Measurements from ENCODE around the gene RNF157. TPM values are rescaled to one million over a fixed set of nuclear protein-coding genes. Genes with fewer than 3 reads are reported as not detected.
A peak's percentile ranks its signal among the peaks of the same experiment; 100 is the strongest.

The RNF157 gene
- total and polyA plus RNA-seq, 2 of the 13 experiments (the other 11 are each of a cell fraction or from before 2014, with no cell fraction given): 0.44 to 1.5 TPM

DNA sequence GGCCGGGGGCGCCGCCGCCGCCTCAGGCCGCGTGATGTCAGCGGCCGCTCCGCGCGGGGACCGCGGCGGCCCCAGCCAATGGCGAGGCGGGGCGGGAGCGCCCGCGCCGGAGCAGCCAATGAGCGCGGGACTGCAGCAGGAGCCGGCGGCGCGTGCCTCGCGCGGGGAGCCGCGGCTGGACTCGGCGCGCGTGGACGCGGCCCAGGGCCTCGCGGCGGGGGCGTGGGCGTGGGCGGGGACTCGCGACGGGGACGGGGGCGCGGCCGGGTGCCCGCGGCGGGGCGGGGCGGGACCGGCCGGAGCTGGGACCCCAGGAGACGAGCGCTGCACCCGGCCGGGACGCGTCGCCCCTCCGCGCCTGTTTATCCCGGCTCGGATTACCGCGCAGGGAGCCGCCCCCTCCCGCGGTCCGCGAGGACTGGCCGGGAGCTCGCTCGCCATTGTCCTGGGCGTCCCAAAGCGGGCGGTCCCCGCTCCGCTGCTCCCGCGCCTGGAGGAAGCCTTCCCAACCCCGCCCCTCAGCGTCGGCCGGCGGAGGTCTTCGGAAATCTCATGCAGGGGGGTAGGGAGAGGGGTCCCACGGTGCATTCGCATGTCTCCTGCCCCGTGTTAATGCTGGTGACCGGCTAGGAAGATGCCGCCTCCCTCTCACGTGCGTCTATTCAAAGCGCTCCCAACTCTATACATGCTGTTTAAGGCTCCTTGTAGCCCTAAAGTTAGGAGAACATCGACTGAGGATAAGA lies at the start of gene RNF157 (continued):
- TF ChIP-seq, protein P1, sequence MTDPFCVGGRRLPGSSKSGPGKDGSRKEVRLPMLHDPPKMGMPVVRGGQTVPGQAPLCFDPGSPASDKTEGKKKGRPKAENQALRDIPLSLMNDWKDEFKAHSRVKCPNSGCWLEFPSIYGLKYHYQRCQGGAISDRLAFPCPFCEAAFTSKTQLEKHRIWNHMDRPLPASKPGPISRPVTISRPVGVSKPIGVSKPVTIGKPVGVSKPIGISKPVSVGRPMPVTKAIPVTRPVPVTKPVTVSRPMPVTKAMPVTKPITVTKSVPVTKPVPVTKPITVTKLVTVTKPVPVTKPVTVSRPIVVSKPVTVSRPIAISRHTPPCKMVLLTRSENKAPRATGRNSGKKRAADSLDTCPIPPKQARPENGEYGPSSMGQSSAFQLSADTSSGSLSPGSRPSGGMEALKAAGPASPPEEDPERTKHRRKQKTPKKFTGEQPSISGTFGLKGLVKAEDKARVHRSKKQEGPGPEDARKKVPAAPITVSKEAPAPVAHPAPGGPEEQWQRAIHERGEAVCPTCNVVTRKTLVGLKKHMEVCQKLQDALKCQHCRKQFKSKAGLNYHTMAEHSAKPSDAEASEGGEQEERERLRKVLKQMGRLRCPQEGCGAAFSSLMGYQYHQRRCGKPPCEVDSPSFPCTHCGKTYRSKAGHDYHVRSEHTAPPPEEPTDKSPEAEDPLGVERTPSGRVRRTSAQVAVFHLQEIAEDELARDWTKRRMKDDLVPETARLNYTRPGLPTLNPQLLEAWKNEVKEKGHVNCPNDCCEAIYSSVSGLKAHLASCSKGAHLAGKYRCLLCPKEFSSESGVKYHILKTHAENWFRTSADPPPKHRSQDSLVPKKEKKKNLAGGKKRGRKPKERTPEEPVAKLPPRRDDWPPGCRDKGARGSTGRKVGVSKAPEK (CRISPR knock-in tag; IDR thresholded peaks at IDR 0.05; ENCODE audit: borderline replicate concordance): no peak
- TF ChIP-seq MBD4 (IDR thresholded peaks at IDR 0.05; ENCODE audit: borderline replicate concordance, low read length): no peak
- no peak for TF ChIP-seq ZFP37 (CRISPR knock-in tag; IDR thresholded peaks at IDR 0.05; ENCODE audit: borderline replicate concordance)
- peak; percentile 74 for TF ChIP-seq SIX4 (CRISPR knock-in tag; IDR thresholded peaks at IDR 0.05)
- no peak; the same call in 1 of the 2 replicates for TF ChIP-seq ZFP90 (CRISPR knock-in tag; IDR thresholded peaks at IDR 0.05; ENCODE audit: borderline replicate concordance)
- TF ChIP-seq ZEB1 (IDR thresholded peaks at IDR 0.05; ENCODE audit: insufficient replicate concordance, low read depth): no peak
- no peak; the same call in none of the 2 replicates for TF ChIP-seq CHCHD3 (CRISPR knock-in tag; IDR thresholded peaks at IDR 0.05)
- TF ChIP-seq ZNF704 (CRISPR knock-in tag; IDR thresholded peaks at IDR 0.05; ENCODE audit: borderline replicate concordance): no peak
- TF ChIP-seq, protein P2, sequence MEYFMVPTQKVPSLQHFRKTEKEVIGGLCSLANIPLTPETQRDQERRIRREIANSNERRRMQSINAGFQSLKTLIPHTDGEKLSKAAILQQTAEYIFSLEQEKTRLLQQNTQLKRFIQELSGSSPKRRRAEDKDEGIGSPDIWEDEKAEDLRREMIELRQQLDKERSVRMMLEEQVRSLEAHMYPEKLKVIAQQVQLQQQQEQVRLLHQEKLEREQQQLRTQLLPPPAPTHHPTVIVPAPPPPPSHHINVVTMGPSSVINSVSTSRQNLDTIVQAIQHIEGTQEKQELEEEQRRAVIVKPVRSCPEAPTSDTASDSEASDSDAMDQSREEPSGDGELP (IDR thresholded peaks at IDR 0.05; ENCODE audit: borderline replicate concordance, low read depth): no peak
- TF ChIP-seq, protein P3, sequence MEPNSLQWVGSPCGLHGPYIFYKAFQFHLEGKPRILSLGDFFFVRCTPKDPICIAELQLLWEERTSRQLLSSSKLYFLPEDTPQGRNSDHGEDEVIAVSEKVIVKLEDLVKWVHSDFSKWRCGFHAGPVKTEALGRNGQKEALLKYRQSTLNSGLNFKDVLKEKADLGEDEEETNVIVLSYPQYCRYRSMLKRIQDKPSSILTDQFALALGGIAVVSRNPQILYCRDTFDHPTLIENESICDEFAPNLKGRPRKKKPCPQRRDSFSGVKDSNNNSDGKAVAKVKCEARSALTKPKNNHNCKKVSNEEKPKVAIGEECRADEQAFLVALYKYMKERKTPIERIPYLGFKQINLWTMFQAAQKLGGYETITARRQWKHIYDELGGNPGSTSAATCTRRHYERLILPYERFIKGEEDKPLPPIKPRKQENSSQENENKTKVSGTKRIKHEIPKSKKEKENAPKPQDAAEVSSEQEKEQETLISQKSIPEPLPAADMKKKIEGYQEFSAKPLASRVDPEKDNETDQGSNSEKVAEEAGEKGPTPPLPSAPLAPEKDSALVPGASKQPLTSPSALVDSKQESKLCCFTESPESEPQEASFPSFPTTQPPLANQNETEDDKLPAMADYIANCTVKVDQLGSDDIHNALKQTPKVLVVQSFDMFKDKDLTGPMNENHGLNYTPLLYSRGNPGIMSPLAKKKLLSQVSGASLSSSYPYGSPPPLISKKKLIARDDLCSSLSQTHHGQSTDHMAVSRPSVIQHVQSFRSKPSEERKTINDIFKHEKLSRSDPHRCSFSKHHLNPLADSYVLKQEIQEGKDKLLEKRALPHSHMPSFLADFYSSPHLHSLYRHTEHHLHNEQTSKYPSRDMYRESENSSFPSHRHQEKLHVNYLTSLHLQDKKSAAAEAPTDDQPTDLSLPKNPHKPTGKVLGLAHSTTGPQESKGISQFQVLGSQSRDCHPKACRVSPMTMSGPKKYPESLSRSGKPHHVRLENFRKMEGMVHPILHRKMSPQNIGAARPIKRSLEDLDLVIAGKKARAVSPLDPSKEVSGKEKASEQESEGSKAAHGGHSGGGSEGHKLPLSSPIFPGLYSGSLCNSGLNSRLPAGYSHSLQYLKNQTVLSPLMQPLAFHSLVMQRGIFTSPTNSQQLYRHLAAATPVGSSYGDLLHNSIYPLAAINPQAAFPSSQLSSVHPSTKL (CRISPR knock-in tag; IDR thresholded peaks at IDR 0.05): 0 out of 2 replicates have a peak, but pooled peaks have one; percentile 11
- TF ChIP-seq ZKSCAN5 (CRISPR knock-in tag; IDR thresholded peaks at IDR 0.05): no peak
- no peak for TF ChIP-seq STAG1 (CRISPR knock-in tag; IDR thresholded peaks at IDR 0.05)
- TF ChIP-seq PLRG1 (conservative IDR thresholded peaks at IDR 0.05): no peak
- no peak for TF ChIP-seq ZNF326 (CRISPR knock-in tag; IDR thresholded peaks at IDR 0.05; ENCODE audit: borderline replicate concordance)
- TF ChIP-seq TMF1 (CRISPR knock-in tag; IDR thresholded peaks at IDR 0.05; ENCODE audit: low read depth): 0 out of 2 replicates have a peak, but pooled peaks have one; percentile 80
- TF ChIP-seq, protein P4, sequence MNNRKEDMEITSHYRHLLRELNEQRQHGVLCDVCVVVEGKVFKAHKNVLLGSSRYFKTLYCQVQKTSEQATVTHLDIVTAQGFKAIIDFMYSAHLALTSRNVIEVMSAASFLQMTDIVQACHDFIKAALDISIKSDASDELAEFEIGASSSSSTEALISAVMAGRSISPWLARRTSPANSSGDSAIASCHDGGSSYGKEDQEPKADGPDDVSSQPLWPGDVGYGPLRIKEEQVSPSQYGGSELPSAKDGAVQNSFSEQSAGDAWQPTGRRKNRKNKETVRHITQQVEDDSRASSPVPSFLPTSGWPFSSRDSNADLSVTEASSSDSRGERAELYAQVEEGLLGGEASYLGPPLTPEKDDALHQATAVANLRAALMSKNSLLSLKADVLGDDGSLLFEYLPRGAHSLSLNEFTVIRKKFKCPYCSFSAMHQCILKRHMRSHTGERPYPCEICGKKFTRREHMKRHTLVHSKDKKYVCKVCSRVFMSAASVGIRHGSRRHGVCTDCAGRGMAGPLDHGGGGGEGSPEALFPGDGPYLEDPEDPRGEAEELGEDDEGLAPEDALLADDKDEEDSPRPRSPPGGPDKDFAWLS (CRISPR knock-in tag; IDR thresholded peaks at IDR 0.05; ENCODE audit: borderline replicate concordance): no peak
- TF ChIP-seq SPEN (CRISPR knock-in tag; IDR thresholded peaks at IDR 0.05; ENCODE audit: low read depth): no peak
- no peak for TF ChIP-seq ZNF343 (CRISPR knock-in tag; IDR thresholded peaks at IDR 0.05)
- no peak for TF ChIP-seq NFE2 (CRISPR knock-in tag; IDR thresholded peaks at IDR 0.05)
